ENCODE results near the gene MPHOSPH9. TPM values are rescaled to one million over a fixed set of nuclear protein-coding genes. Genes with fewer than 3 reads are reported as not detected.

Gene MPHOSPH9
- polyA plus RNA-seq, 1 donor (not counting 4 experiments of a cell fraction or from before 2014, with no cell fraction given) = 10.7 TPM

DNA sequence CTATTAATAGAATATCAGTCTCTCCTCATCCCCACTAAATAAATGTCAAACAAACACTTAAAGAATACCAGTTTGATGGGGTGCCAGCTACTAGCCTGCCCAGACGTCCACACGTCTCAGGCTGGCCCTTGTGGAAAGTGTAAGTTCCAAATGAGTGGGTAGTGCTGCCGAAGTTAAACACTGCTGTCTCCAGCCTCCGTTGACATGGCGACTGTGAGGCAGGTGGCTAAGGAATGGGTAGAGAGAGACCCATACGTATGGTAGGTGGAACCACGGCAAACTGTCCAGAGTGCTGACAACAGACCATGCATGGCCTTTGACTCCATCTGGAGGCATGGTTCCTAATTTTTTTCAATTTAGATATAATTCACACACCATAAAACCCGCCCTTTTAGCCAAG is 119.9 kb downstream of the MPHOSPH9 start:
- H3K9ac ChIP-seq (ENCODE audit: control insufficient read depth, extremely low read depth, insufficient read depth, low read length) = no peak overlapping the region
- H3K4me2 ChIP-seq (ENCODE audit: control insufficient read depth, extremely low read depth, insufficient read depth, low read depth, low read length) = no peak overlapping the region
- dilution Hi-C loops (cut with MboI; ENCODE audit: extremely low pct_ligation_motif_present, low sequenced_read_pairs) = no loop called here
- no peak overlapping the region for H3K4me3 ChIP-seq (ENCODE audit: control insufficient read depth in 2 of 3, extremely low read depth in 1 of 3, insufficient read depth in 2 of 3, low read depth in 1 of 3, low read length in 3 of 3)
- TF ChIP-seq, protein P1, sequence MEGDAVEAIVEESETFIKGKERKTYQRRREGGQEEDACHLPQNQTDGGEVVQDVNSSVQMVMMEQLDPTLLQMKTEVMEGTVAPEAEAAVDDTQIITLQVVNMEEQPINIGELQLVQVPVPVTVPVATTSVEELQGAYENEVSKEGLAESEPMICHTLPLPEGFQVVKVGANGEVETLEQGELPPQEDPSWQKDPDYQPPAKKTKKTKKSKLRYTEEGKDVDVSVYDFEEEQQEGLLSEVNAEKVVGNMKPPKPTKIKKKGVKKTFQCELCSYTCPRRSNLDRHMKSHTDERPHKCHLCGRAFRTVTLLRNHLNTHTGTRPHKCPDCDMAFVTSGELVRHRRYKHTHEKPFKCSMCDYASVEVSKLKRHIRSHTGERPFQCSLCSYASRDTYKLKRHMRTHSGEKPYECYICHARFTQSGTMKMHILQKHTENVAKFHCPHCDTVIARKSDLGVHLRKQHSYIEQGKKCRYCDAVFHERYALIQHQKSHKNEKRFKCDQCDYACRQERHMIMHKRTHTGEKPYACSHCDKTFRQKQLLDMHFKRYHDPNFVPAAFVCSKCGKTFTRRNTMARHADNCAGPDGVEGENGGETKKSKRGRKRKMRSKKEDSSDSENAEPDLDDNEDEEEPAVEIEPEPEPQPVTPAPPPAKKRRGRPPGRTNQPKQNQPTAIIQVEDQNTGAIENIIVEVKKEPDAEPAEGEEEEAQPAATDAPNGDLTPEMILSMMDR (optimal IDR thresholded peaks at IDR 0.05 in 1 of 3, IDR thresholded peaks at IDR 0.05 in 1 of 3, conservative IDR thresholded peaks at IDR 0.05 in 1 of 3; ENCODE audit: extremely low read depth in 1 of 3, insufficient read depth in 2 of 3, low read length in 3 of 3) = no peak
- no peak for TF ChIP-seq EZH2 (IDR thresholded peaks at IDR 0.05; ENCODE audit: low read length)
- H3K79me2 ChIP-seq (ENCODE audit: control insufficient read depth, insufficient read depth, low read length) = no peaks in the 10 kb centered on the region
- H3K4me1 ChIP-seq (ENCODE audit: control insufficient read depth, extremely low read depth, insufficient read depth, low read length) = peaks cover 20% of the 10 kb centered on the region
- H3K9me3 ChIP-seq (ENCODE audit: control insufficient read depth, low read depth, low read length) = no peaks in the 10 kb centered on the region
- no peak for DNase-seq (ENCODE audit: low read depth, low spot score)
- H4K20me1 ChIP-seq (ENCODE audit: control insufficient read depth, extremely low read depth, insufficient read depth, low read length) = peaks cover 3% of the 10 kb centered on the region
- H3K9me1 ChIP-seq (ENCODE audit: control insufficient read depth, extremely low read depth, insufficient read depth, low read length) = no peaks in the 10 kb centered on the region
- no peaks in the 10 kb centered on the region for H3K27me3 ChIP-seq (ENCODE audit: control insufficient read depth, extremely low read depth, insufficient read depth, low read length)
- H3K36me3 ChIP-seq (ENCODE audit: control insufficient read depth in 2 of 2, extremely low read depth in 1 of 2, insufficient read depth in 2 of 2, low read length in 2 of 2) = peaks cover 3 to 4% of the 10 kb centered on the region in 2 experiments
- no peak overlapping the region for H3K27ac ChIP-seq (ENCODE audit: control insufficient read depth, insufficient read depth, low read length)
- FAIRE-seq = no peak
- H2AFZ ChIP-seq (ENCODE audit: control insufficient read depth, low read length) = no peak overlapping the region

GRCh38 chr12:123111498-123112165 is 121.3 kb downstream of the MPHOSPH9 start:
- H3K36me3 ChIP-seq (ENCODE audit: control insufficient read depth in 2 of 2, extremely low read depth in 1 of 2, insufficient read depth in 2 of 2, low read length in 2 of 2) = peaks cover 3 to 4% of the 10 kb centered on the region in 2 experiments
- no peak overlapping the region for H3K9ac ChIP-seq (ENCODE audit: control insufficient read depth, extremely low read depth, insufficient read depth, low read length)
- dilution Hi-C loops (cut with MboI; ENCODE audit: extremely low pct_ligation_motif_present, low sequenced_read_pairs) = no loop called here
- no peaks in the 10 kb centered on the region for H3K9me3 ChIP-seq (ENCODE audit: control insufficient read depth, low read depth, low read length)
- DNase-seq (ENCODE audit: low read depth, low spot score) (no peak), FAIRE-seq (no peak)
- H3K4me3 ChIP-seq (ENCODE audit: control insufficient read depth in 2 of 3, extremely low read depth in 1 of 3, insufficient read depth in 2 of 3, low read depth in 1 of 3, low read length in 3 of 3) = no peak overlapping the region
- H3K79me2 ChIP-seq (ENCODE audit: control insufficient read depth, insufficient read depth, low read length) = no peaks in the 10 kb centered on the region
- no peaks in the 10 kb centered on the region for H3K9me1 ChIP-seq (ENCODE audit: control insufficient read depth, extremely low read depth, insufficient read depth, low read length)
- no peaks in the 10 kb centered on the region for H3K27me3 ChIP-seq (ENCODE audit: control insufficient read depth, extremely low read depth, insufficient read depth, low read length)
- H2AFZ ChIP-seq (ENCODE audit: control insufficient read depth, low read length) = no peak overlapping the region
- H4K20me1 ChIP-seq (ENCODE audit: control insufficient read depth, extremely low read depth, insufficient read depth, low read length) = peaks cover 3% of the 10 kb centered on the region
- H3K4me2 ChIP-seq (ENCODE audit: control insufficient read depth, extremely low read depth, insufficient read depth, low read depth, low read length) = no peak overlapping the region
- TF ChIP-seq, protein P1 (optimal IDR thresholded peaks at IDR 0.05 in 1 of 3, IDR thresholded peaks at IDR 0.05 in 1 of 3, conservative IDR thresholded peaks at IDR 0.05 in 1 of 3; ENCODE audit: extremely low read depth in 1 of 3, insufficient read depth in 2 of 3, low read length in 3 of 3) = no peak
- no peak for TF ChIP-seq EZH2 (IDR thresholded peaks at IDR 0.05; ENCODE audit: low read length)
- peaks cover 20% of the 10 kb centered on the region for H3K4me1 ChIP-seq (ENCODE audit: control insufficient read depth, extremely low read depth, insufficient read depth, low read length)
- H3K27ac ChIP-seq (ENCODE audit: control insufficient read depth, insufficient read depth, low read length) = no peak overlapping the region
